Measurements from ENCODE around the gene METRNL.
"Not testable (repeated sequence)": the region's sequence is repeated elsewhere in the genome, so short reads cannot be mapped to it uniquely, and the experiment has no call there.

The METRNL gene

GRCh38 chr17:83053021-83053681 is 26.3 kb upstream of the METRNL start:
- no peaks in the 10 kb centered on the region for H4K20me1 ChIP-seq (ENCODE audit: insufficient read depth, low read length)
- H3K4me3 ChIP-seq (ENCODE audit: low read depth, low read length, poor library complexity, severe bottlenecking) = no peak overlapping the region
- no peaks in the 10 kb centered on the region for H3K9me3 ChIP-seq (ENCODE audit: low read length)
- H3F3A ChIP-seq (ENCODE audit: insufficient read depth, low read length) = peaks cover 4% of the 10 kb centered on the region; the same call in 1 of the 2 replicates
- H3K9me2 ChIP-seq (ENCODE audit: low read depth, low read length) = no peaks in the 10 kb centered on the region
- H3K27me3 ChIP-seq (ENCODE audit: insufficient read depth, low read length) = no peaks in the 10 kb centered on the region
- H3K79me2 ChIP-seq (ENCODE audit: insufficient read depth, low read length) = no peaks in the 10 kb centered on the region
- no peak overlapping the region for H2AFZ ChIP-seq (ENCODE audit: low read length)
- peaks cover 43% of the 10 kb centered on the region for H3K4me1 ChIP-seq (ENCODE audit: insufficient read depth, low read length, severe bottlenecking)
- H3K36me3 ChIP-seq (ENCODE audit: insufficient read depth, low read length) = no peaks in the 10 kb centered on the region
- TF ChIP-seq CTCF (IDR thresholded peaks at IDR 0.05; ENCODE audit: low read length) (no peak), EZH2 (IDR thresholded peaks at IDR 0.05; ENCODE audit: borderline replicate concordance, low read length) (no peak)
- no peak overlapping the region for H3K4me2 ChIP-seq (ENCODE audit: low read length)
- no peak overlapping the region for H3K27ac ChIP-seq (ENCODE audit: low read depth, low read length, poor library complexity, severe bottlenecking)
- H3K9ac ChIP-seq (ENCODE audit: low read length) = no peak overlapping the region

DNA sequence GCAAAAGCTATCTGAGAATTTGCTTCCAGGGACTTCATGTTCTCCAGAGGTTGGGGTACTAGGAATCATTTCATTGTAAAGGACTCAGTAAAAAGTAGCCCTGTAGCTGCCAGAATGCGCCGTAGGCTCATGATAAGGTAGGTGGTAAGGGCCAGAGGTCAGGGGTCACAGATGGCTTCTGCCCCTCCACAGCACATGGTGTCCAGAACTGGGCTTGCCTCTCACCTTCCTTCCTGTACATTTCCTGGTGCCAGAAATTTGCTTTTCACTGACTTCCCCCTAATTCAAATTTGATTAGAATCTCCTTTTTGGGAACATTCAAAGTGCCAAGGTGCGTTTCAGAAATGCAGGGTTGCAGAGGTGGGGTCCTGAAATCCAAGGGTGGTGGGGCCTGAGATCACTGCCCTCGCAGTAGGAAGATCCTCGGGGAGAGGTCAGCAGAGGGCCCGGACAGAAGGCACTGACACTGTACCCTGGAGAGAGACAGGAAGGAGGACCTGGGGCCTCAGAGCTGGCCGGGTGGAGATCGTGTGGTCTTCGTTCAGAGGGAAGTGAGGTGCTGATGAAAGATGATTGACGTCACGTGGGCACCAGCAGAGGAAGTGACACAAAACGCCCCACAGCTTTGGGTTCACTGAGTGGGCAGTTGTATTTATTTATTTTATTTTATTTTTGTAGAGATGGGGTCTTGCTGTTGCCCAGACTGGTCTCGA is 25.5 kb upstream of the METRNL start:
- Histone ChIP-seq H3K4me1 (ENCODE audit: insufficient read depth, low read length, severe bottlenecking) (peaks cover 35% of the 10 kb centered on the region), H2AFZ (ENCODE audit: low read length) (no peak overlapping the region), H3K9me3 (ENCODE audit: low read length) (no peaks in the 10 kb centered on the region), H3K4me2 (ENCODE audit: low read length) (no peak overlapping the region; the same call in 1 of the 2 replicates), H3K9ac (ENCODE audit: low read length) (no peak overlapping the region), H3K79me2 (ENCODE audit: insufficient read depth, low read length) (no peaks in the 10 kb centered on the region), H4K20me1 (ENCODE audit: insufficient read depth, low read length) (no peaks in the 10 kb centered on the region), H3K9me2 (ENCODE audit: low read depth, low read length) (no peaks in the 10 kb centered on the region), H3K36me3 (ENCODE audit: insufficient read depth, low read length) (no peaks in the 10 kb centered on the region), H3F3A (ENCODE audit: insufficient read depth, low read length) (peaks cover 4% of the 10 kb centered on the region; the same call in 1 of the 2 replicates), H3K27ac (ENCODE audit: low read depth, low read length, poor library complexity, severe bottlenecking) (no peak overlapping the region), H3K27me3 (ENCODE audit: insufficient read depth, low read length) (no peaks in the 10 kb centered on the region), H3K4me3 (ENCODE audit: low read depth, low read length, poor library complexity, severe bottlenecking) (no peak overlapping the region)
- TF ChIP-seq EZH2 (IDR thresholded peaks at IDR 0.05; ENCODE audit: borderline replicate concordance, low read length) = no peak
- no peak for TF ChIP-seq CTCF (IDR thresholded peaks at IDR 0.05; ENCODE audit: low read length)

GRCh38 chr17:83054518-83055125 is 24.8 kb upstream of the METRNL start:
- peaks cover 28% of the 10 kb centered on the region for H3K4me1 ChIP-seq (ENCODE audit: insufficient read depth, low read length, severe bottlenecking)
- H3K9me3 ChIP-seq (ENCODE audit: low read length) = no peaks in the 10 kb centered on the region
- peaks cover 4% of the 10 kb centered on the region; the same call in 1 of the 2 replicates for H3F3A ChIP-seq (ENCODE audit: insufficient read depth, low read length)
- TF ChIP-seq EZH2 (IDR thresholded peaks at IDR 0.05; ENCODE audit: borderline replicate concordance, low read length) (no peak), CTCF (IDR thresholded peaks at IDR 0.05; ENCODE audit: low read length) (no peak)
- no peak overlapping the region for H3K4me3 ChIP-seq (ENCODE audit: low read depth, low read length, poor library complexity, severe bottlenecking)
- H3K9ac ChIP-seq (ENCODE audit: low read length) = no peak overlapping the region
- no peaks in the 10 kb centered on the region for H3K79me2 ChIP-seq (ENCODE audit: insufficient read depth, low read length)
- H3K27me3 ChIP-seq (ENCODE audit: insufficient read depth, low read length) = no peaks in the 10 kb centered on the region
- no peak overlapping the region for H3K4me2 ChIP-seq (ENCODE audit: low read length)
- no peaks in the 10 kb centered on the region for H3K36me3 ChIP-seq (ENCODE audit: insufficient read depth, low read length)
- H3K9me2 ChIP-seq (ENCODE audit: low read depth, low read length) = no peaks in the 10 kb centered on the region
- no peaks in the 10 kb centered on the region for H4K20me1 ChIP-seq (ENCODE audit: insufficient read depth, low read length)
- no peak overlapping the region for H2AFZ ChIP-seq (ENCODE audit: low read length)
- no peak overlapping the region for H3K27ac ChIP-seq (ENCODE audit: low read depth, low read length, poor library complexity, severe bottlenecking)

GRCh38 chr17:83055176-83055575 is 24.2 kb upstream of the METRNL start:
- H3K9me3 ChIP-seq (ENCODE audit: low read length); H3K9me2 ChIP-seq (ENCODE audit: low read depth, low read length); H3K36me3 ChIP-seq (ENCODE audit: insufficient read depth, low read length); H3K4me3 ChIP-seq (ENCODE audit: low read depth, low read length, poor library complexity, severe bottlenecking); H4K20me1 ChIP-seq (ENCODE audit: insufficient read depth, low read length); H3K4me2 ChIP-seq (ENCODE audit: low read length); H3K79me2 ChIP-seq (ENCODE audit: insufficient read depth, low read length); H2AFZ ChIP-seq (ENCODE audit: low read length); H3K27me3 ChIP-seq (ENCODE audit: insufficient read depth, low read length); H3F3A ChIP-seq (ENCODE audit: insufficient read depth, low read length); H3K27ac ChIP-seq (ENCODE audit: low read depth, low read length, poor library complexity, severe bottlenecking); H3K9ac ChIP-seq (ENCODE audit: low read length): not testable (repeated sequence)
- peaks cover 24% of the 10 kb centered on the region for H3K4me1 ChIP-seq (ENCODE audit: insufficient read depth, low read length, severe bottlenecking)

All from OCI-LY1 (cell line).